Thymus (tissue), 11 donors: ENCODE measurements around the gene SP2. TPM values are rescaled to one million over a fixed set of nuclear protein-coding genes. Genes with fewer than 3 reads are reported as not detected.
A peak's percentile ranks its signal among the peaks of the same experiment; 100 is the strongest.

Source experiments
- DNase-seq, 9 donors: peaks; one replicate each; pipeline ENCODE4 v3.0.0-alpha.2; 2013; ENCODE audit warnings: low spot score in 9 of 9, low read depth in 6 of 9, missing footprints in 1 of 9
- H3K27ac ChIP-seq, 2 donors: one replicate each; pipeline ENCODE4 v1.5.1; 2013; ENCODE audit warnings: control low read depth in 1 of 2, low read depth in 1 of 2, low read length in 1 of 2, mild to moderate bottlenecking in 1 of 2, moderate library complexity in 1 of 2
- H3K27me3 ChIP-seq, 2 donors: one replicate each; pipeline ENCODE4 v1.5.1; 2013; ENCODE audit warnings: low read length in 1 of 2; ENCODE audit not compliant: control insufficient read depth in 2 of 2, insufficient read depth in 1 of 2
- H3K36me3 ChIP-seq, 2 donors: one replicate each; pipeline ENCODE4 v1.5.1; 2013; ENCODE audit warnings: low read length in 1 of 2, mild to moderate bottlenecking in 1 of 2, moderate library complexity in 1 of 2; ENCODE audit not compliant: control insufficient read depth in 2 of 2, insufficient read depth in 2 of 2
- H3K4me1 ChIP-seq, 2 donors: one replicate each; pipeline ENCODE4 v1.5.1; 2013; ENCODE audit warnings: low read length in 2 of 2; ENCODE audit not compliant: control insufficient read depth in 2 of 2, insufficient read depth in 2 of 2
- H3K4me3 ChIP-seq, 2 donors: one replicate each; pipeline ENCODE4 v1.5.1; 2013; ENCODE audit warnings: low read length in 2 of 2, control low read depth in 1 of 2, mild to moderate bottlenecking in 1 of 2
- H3K9me3 ChIP-seq, 2 donors: one replicate each; pipeline ENCODE4 v1.5.1; 2013; ENCODE audit warnings: low read length in 1 of 2, mild to moderate bottlenecking in 1 of 2; ENCODE audit not compliant: control insufficient read depth in 2 of 2, insufficient read depth in 1 of 2
- WGBS: extraction: QIAGEN DNeasy Blood & Tissue Kit; methylation state at CpG from one replicate; pipeline ENCODE4 v1.1.7; 2013; 5-methylcytosine and 5-hydroxymethylcytosine counted together
- polyA plus RNA-seq: library from polyadenylated mRNA; stranded (reverse); fragments of 200-250 nt; gene quantifications from one replicate; pipeline ENCODE4 v1.2.3, GENCODE V29; 2013
- total RNA-seq: library from RNA; stranded (reverse); fragments of 120-200 nt; gene quantifications from one replicate; pipeline ENCODE4 v1.2.4, GENCODE V29; 2013
- donor health status: healthy.

SP2 gene
- total and polyA plus RNA-seq, 2 donors: 1.3 to 10.6 TPM

- DNase-seq: no peak
- Histone ChIP-seq H3K4me1 (peaks cover 26 to 46% of the 10 kb centered on the region in 2 donors), H3K27ac (no peak overlapping the region), H3K36me3 (peaks cover 0 to under 1% of the 10 kb centered on the region in 2 donors), H3K27me3 (peaks cover 0 to 4% of the 10 kb centered on the region in 2 donors), H3K4me3 (no peak overlapping the region), H3K9me3 (no peaks in the 10 kb centered on the region)
- WGBS: 96% methylated on average over 9 of the region's 9 CpGs
Observed at GRCh38 chr17:47883589-47884426, 12.2 kb upstream of the SP2 start.

GRCh38 chr17:47884427-47884740 is 11.7 kb upstream of the SP2 start:
- no peak for DNase-seq
- 81% methylated on average over 5 of the region's 5 CpGs for WGBS
- H3K27ac ChIP-seq: no peak overlapping the region
- H3K27me3 ChIP-seq: peaks cover 0 to 2% of the 10 kb centered on the region in 2 donors
- H3K9me3 ChIP-seq: no peaks in the 10 kb centered on the region
- no peak overlapping the region for H3K4me3 ChIP-seq
- peaks cover 26 to 40% of the 10 kb centered on the region in 2 donors for H3K4me1 ChIP-seq
- H3K36me3 ChIP-seq: peaks cover 0 to 3% of the 10 kb centered on the region in 2 donors

- peak in 8 of 9 donors; percentile 30 to 83 (median 60) for DNase-seq
- 60% methylated on average over 11 of the region's 11 CpGs for WGBS
- peaks cover 26 to 44% of the 10 kb centered on the region in 2 donors for H3K4me1 ChIP-seq
- H3K4me3 ChIP-seq: no peak overlapping the region
- H3K9me3 ChIP-seq: no peaks in the 10 kb centered on the region
- peak overlapping the region; percentile 7 to 40 for H3K27ac ChIP-seq
- H3K27me3 ChIP-seq: peaks cover 0 to 2% of the 10 kb centered on the region in 2 donors
- peaks cover 0 to 3% of the 10 kb centered on the region in 2 donors for H3K36me3 ChIP-seq
Observed at GRCh38 chr17:47884905-47885730, 10.9 kb upstream of the SP2 start.

GRCh38 chr17:47888293-47888692 is 7.7 kb upstream of the SP2 start:
- Histone ChIP-seq H3K9me3 (no peaks in the 10 kb centered on the region), H3K27ac (no peak overlapping the region), H3K36me3 (peaks cover 0 to 3% of the 10 kb centered on the region in 2 donors), H3K4me3 (no peak overlapping the region), H3K27me3 (no peaks in the 10 kb centered on the region), H3K4me1 (peaks cover 26 to 34% of the 10 kb centered on the region in 2 donors)
- 89% methylated on average over 6 of the region's 6 CpGs for WGBS
- no peak for DNase-seq

- Histone ChIP-seq H3K36me3 (peaks cover 0 to 3% of the 10 kb centered on the region in 2 donors), H3K27me3 (no peaks in the 10 kb centered on the region), H3K9me3 (no peaks in the 10 kb centered on the region), H3K4me1 (peaks cover 11 to 18% of the 10 kb centered on the region in 2 donors), H3K27ac (no peak overlapping the region), H3K4me3 (no peak overlapping the region)
- 56% methylated on average over 11 of the region's 11 CpGs for WGBS
- peak; percentile 60 to 91 (median 77) for DNase-seq
Observed at GRCh38 chr17:47889734-47890529, 6.1 kb upstream of the SP2 start.

- no peak overlapping the region for H3K4me3 ChIP-seq
- no peak for DNase-seq
- peaks cover 0 to 9% of the 10 kb centered on the region in 2 donors for H3K4me1 ChIP-seq
- H3K36me3 ChIP-seq: peaks cover 0 to 3% of the 10 kb centered on the region in 2 donors
- H3K27me3 ChIP-seq: no peaks in the 10 kb centered on the region
- no peak overlapping the region for H3K27ac ChIP-seq
- H3K9me3 ChIP-seq: no peaks in the 10 kb centered on the region
- 95% methylated on average over 4 of the region's 4 CpGs for WGBS
Observed at GRCh38 chr17:47891545-47892088, 4.4 kb upstream of the SP2 start.

- peak in 1 of 9 donors; percentile 17 for DNase-seq
- Histone ChIP-seq H3K4me3 (peak overlapping the region; percentile 66 to 75), H3K4me1 (peaks cover 15 to 30% of the 10 kb centered on the region in 2 donors), H3K36me3 (peaks cover 0 to 15% of the 10 kb centered on the region in 2 donors), H3K27me3 (no peaks in the 10 kb centered on the region), H3K9me3 (no peaks in the 10 kb centered on the region), H3K27ac (peak overlapping the region; percentile 85 to 89)
- 48% methylated on average over 11 of the region's 11 CpGs for WGBS
Observed at GRCh38 chr17:47894498-47895346, 1.3 kb upstream of the SP2 start.

- Histone ChIP-seq H3K9me3 (no peaks in the 10 kb centered on the region), H3K27me3 (no peaks in the 10 kb centered on the region), H3K4me3 (peak overlapping the region; percentile 66 to 75), H3K36me3 (peaks cover 0 to 15% of the 10 kb centered on the region in 2 donors), H3K4me1 (peaks cover 20 to 32% of the 10 kb centered on the region in 2 donors), H3K27ac (peak overlapping the region; percentile 85 to 89)
- no peak for DNase-seq
- under 1% methylated on average over 25 of the region's 25 CpGs for WGBS
Observed at GRCh38 chr17:47895347-47895855, 635 bp upstream of the SP2 start.
